Lung (tissue), 12 donors: ENCODE measurements around the gene SLCO3A1. TPM values are rescaled to one million over a fixed set of nuclear protein-coding genes. Genes with fewer than 3 reads are reported as not detected.

Experiments
- ATAC-seq: fragments of 200-7000 bp; cut with Tn5 transposase; one replicate; pipeline ENCODE4 v1.9.1; 2020; ENCODE audit warnings: moderate number of reproducible peaks; ENCODE audit not compliant: insufficient read depth, low FRiP score
- DNase-seq, 3 donors: peaks; one replicate each; pipeline ENCODE4 v3.0.0-alpha.2; 2013 to 2017
- H3K27ac ChIP-seq, 2 donors: one replicate each; pipeline ENCODE4 v1.5.1; 2013; ENCODE audit warnings: mild to moderate bottlenecking in 2 of 2, moderate library complexity in 2 of 2, control low read depth in 1 of 2, inconsistent platforms in 1 of 2, low read depth in 1 of 2, low read length in 1 of 2
- H3K27me3 ChIP-seq, 3 donors: one replicate each; pipeline ENCODE4 v1.5.1; 2013; ENCODE audit warnings: low read length in 2 of 3; ENCODE audit not compliant: control insufficient read depth in 3 of 3, insufficient read depth in 3 of 3
- H3K36me3 ChIP-seq, 4 donors: one replicate each; pipeline ENCODE4 v1.5.1; 2013; ENCODE audit warnings: low read length in 4 of 4, mild to moderate bottlenecking in 1 of 4, moderate library complexity in 1 of 4; ENCODE audit not compliant: control insufficient read depth in 4 of 4, insufficient read depth in 4 of 4
- H3K4me1 ChIP-seq, 5 donors: one replicate each; pipeline ENCODE4 v1.5.1; 2013; ENCODE audit warnings: low read length in 5 of 5, mild to moderate bottlenecking in 2 of 5, moderate library complexity in 1 of 5; ENCODE audit not compliant: control insufficient read depth in 5 of 5, insufficient read depth in 5 of 5
- H3K4me3 ChIP-seq: one replicate; pipeline ENCODE4 v1.5.1; 2013; ENCODE audit warnings: mild to moderate bottlenecking, control low read depth, moderate library complexity
- H3K9ac ChIP-seq, 2 donors: one replicate each; pipeline ENCODE4 v1.5.1; 2013; ENCODE audit warnings: low read length in 2 of 2, control low read depth in 1 of 2; ENCODE audit not compliant: insufficient read depth in 1 of 2
- H3K9me3 ChIP-seq, 4 donors: one replicate each; pipeline ENCODE4 v1.5.1; 2013; ENCODE audit warnings: low read length in 3 of 4, mild to moderate bottlenecking in 1 of 4, moderate library complexity in 1 of 4; ENCODE audit not compliant: control insufficient read depth in 4 of 4, insufficient read depth in 3 of 4
- WGBS, 2 donors: extraction: QIAGEN DNeasy Blood & Tissue Kit; methylation state at CpG; one replicate each; pipeline ENCODE4 v1.1.7; 2013; 5-methylcytosine and 5-hydroxymethylcytosine counted together
- polyA plus RNA-seq, 2 donors: library from polyadenylated mRNA; stranded (reverse); fragments of 200-250 nt; gene quantifications; one replicate each; pipeline ENCODE4 v1.2.1, GENCODE V29; 2013
- total RNA-seq, 2 donors: library from RNA; depleted of rRNA in 1 of 2; stranded (reverse); fragments of >200 nt in 1 of 2; gene quantifications; one replicate each; pipeline ENCODE4 v1.2.1, GENCODE V29; 2014 to 2021
- TF ChIP-seq, protein P1 (sequence below): IDR thresholded peaks from 2 replicates; pipeline ENCODE4 v1.5.1; 2012; ENCODE audit warnings: mild to moderate bottlenecking; ENCODE audit errors: control extremely low read depth, extremely low read depth
- donor health status: control.
- donor health status: control.
- donor health status: Bipolar disorder and iron deficiency.
- donor health status: healthy.
- donor health status: DM: yes; HTN: yes; CAD: no.

Gene SLCO3A1
- total and polyA plus RNA-seq, 4 donors, result 20.5 to 56.3 (median 33.5) TPM

GRCh38 chr15:91973481-91973880 lies 120.0 kb downstream of the SLCO3A1 start:
- no peak overlapping the region for H3K27ac ChIP-seq
- TF ChIP-seq, protein P1, sequence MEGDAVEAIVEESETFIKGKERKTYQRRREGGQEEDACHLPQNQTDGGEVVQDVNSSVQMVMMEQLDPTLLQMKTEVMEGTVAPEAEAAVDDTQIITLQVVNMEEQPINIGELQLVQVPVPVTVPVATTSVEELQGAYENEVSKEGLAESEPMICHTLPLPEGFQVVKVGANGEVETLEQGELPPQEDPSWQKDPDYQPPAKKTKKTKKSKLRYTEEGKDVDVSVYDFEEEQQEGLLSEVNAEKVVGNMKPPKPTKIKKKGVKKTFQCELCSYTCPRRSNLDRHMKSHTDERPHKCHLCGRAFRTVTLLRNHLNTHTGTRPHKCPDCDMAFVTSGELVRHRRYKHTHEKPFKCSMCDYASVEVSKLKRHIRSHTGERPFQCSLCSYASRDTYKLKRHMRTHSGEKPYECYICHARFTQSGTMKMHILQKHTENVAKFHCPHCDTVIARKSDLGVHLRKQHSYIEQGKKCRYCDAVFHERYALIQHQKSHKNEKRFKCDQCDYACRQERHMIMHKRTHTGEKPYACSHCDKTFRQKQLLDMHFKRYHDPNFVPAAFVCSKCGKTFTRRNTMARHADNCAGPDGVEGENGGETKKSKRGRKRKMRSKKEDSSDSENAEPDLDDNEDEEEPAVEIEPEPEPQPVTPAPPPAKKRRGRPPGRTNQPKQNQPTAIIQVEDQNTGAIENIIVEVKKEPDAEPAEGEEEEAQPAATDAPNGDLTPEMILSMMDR, result no peak
- no peak overlapping the region for H3K9ac ChIP-seq
- H3K9me3 ChIP-seq, result no peaks in the 10 kb centered on the region
- no peaks in the 10 kb centered on the region for H3K27me3 ChIP-seq
- peaks cover 0 to 34% (median 18%) of the 10 kb centered on the region in 5 donors for H3K4me1 ChIP-seq
- no peak for ATAC-seq
- no peak for DNase-seq
- 75 to 76% methylated on average over 9 of the region's 9 CpGs for WGBS, 2 donors
- no peaks in the 10 kb centered on the region for H3K36me3 ChIP-seq
- no peak overlapping the region for H3K4me3 ChIP-seq

DNA sequence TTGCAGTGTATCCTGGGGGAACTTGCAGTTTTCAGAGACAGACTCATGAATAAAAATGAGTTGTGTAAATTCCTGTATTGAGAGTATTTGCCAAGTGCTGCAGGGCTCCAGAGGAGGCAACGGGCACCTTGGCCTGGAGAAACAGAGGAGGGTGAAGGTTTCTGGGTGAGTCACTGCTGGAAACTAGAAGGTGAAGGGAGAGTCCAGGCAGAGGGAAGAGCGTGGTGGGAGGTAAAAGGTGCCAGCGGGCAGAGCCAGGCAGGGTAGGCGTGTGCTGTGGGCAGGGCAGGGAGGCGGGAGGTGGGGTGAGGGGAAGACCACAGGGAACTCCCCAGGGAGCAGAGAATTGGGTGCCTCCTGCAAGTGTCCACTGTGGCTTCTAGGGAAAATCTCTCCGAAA lies 120.8 kb downstream of the SLCO3A1 start:
- WGBS, 2 donors, result 76 to 80% methylated on average over 6 of the region's 6 CpGs
- no peak overlapping the region for H3K9ac ChIP-seq
- DNase-seq (no peak), ATAC-seq (peak; percentile 76)
- H3K4me1 ChIP-seq, result peaks cover 0 to 38% (median 13%) of the 10 kb centered on the region in 5 donors
- no peaks in the 10 kb centered on the region for H3K36me3 ChIP-seq
- H3K4me3 ChIP-seq, result no peak overlapping the region
- H3K27ac ChIP-seq, result peak overlapping the region in 1 of 2 donors; percentile 8
- H3K27me3 ChIP-seq, result no peaks in the 10 kb centered on the region
- TF ChIP-seq, protein P1, result no peak
- no peaks in the 10 kb centered on the region for H3K9me3 ChIP-seq

DNA sequence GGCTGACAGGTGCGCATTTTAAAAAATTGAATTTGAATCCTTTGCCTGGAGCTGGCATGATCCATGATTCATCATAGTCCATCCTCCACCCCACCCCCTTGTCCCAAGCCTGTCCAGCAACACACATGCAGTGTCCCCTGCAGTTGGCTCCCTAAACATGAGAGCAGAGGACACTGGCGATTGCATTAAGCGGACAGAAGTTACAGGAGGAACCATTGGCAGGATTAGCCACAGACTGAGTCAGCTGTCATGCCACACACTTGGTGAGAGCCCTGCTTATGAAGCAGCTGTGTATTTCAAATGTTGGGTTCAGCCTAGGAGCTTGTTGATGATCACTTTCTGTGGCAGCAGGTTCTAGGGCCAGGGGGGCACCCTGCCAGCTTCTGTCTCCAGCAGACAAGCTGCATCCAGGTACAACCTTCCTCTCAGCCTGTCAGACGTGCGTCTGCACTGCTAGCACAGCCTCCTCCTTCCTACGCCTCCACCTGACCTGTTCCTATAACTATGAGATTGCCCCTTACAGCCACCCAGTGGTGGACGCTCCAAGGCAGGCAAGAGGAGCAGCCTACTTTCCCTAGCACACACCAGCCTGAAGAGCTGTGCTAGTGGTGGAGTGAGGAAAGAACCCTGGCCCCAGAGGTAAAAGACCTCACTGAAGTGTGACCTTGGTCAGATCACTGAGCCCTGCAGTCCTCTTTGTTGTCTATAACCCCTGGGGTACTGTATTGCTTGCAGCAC lies 121.9 kb downstream of the SLCO3A1 start:
- ATAC-seq (no peak), DNase-seq (no peak)
- H3K9me3 ChIP-seq, result no peaks in the 10 kb centered on the region
- peaks cover 0 to 36% (median 4%) of the 10 kb centered on the region in 5 donors for H3K4me1 ChIP-seq
- no peaks in the 10 kb centered on the region for H3K27me3 ChIP-seq
- TF ChIP-seq, protein P1, result no peak
- no peaks in the 10 kb centered on the region for H3K36me3 ChIP-seq
- no peak overlapping the region for H3K4me3 ChIP-seq
- WGBS, 2 donors, result 84 to 85% methylated on average over 7 of the region's 7 CpGs
- no peak overlapping the region for H3K9ac ChIP-seq
- no peak overlapping the region for H3K27ac ChIP-seq
